Peyer's patch (tissue), 4 donors: ENCODE data around the gene NCAPD3. TPM values are rescaled to one million over a fixed set of nuclear protein-coding genes. Genes with fewer than 3 reads are reported as not detected.
"Not testable (repeated sequence)": the region's sequence is repeated elsewhere in the genome, so short reads cannot be mapped to it uniquely, and the experiment has no call there.

Experiments used
- DNase-seq, 3 donors: peaks; one replicate each; pipeline ENCODE4 v3.0.0-alpha.2; 2017 to 2019
- H3K27ac ChIP-seq, 4 donors: fragments of 200-600 bp; sonication (generic); one replicate each; pipeline ENCODE4 v1.5.1; 2016 to 2019
- H3K27me3 ChIP-seq, 2 donors: fragments of 200-600 bp; sonication (generic); one replicate each; pipeline ENCODE4 v1.5.1; 2019
- H3K36me3 ChIP-seq, 3 donors: fragments of 200-600 bp; sonication (generic); one replicate each; pipeline ENCODE4 v1.5.1; 2016 to 2019
- H3K4me1 ChIP-seq, 4 donors: fragments of 200-600 bp; sonication (generic); one replicate each; pipeline ENCODE4 v1.5.1; 2016 to 2019
- H3K4me3 ChIP-seq, 4 donors: fragments of 200-600 bp; sonication (generic); 1 replicate in 3 of 4; 2 replicates in 1 of 4; pipeline ENCODE4 v1.5.1; 2016 to 2019; ENCODE audit warnings: mild to moderate bottlenecking in 1 of 4
- H3K9me3 ChIP-seq, 4 donors: fragments of 200-600 bp; sonication (generic); one replicate each; pipeline ENCODE4 v1.5.1; 2016 to 2019; ENCODE audit warnings: mild to moderate bottlenecking in 1 of 4
- POLR2A ChIP-seq, 2 donors: fragments of 450-650 bp; IDR thresholded peaks; one replicate each; pipeline ENCODE4 v1.5.1; 2017; ENCODE audit warnings: antibody characterized with exemption in 2 of 2, mild to moderate bottlenecking in 2 of 2, moderate library complexity in 2 of 2
- total RNA-seq, 4 donors: library from RNA; depleted of rRNA; stranded (reverse); fragments of >200 nt; gene quantifications; one replicate each; pipeline ENCODE4 v1.1.0, GENCODE V29; 2016
- TF ChIP-seq, protein P1 (sequence below), 6 experiments: fragments of 450-650 bp in 4 of 6; fragments of 200-600 bp in 2 of 6; sonication (generic) in 1 of 6; IDR thresholded peaks; one replicate each; pipeline ENCODE4 v1.5.1; 2017 to 2019; ENCODE audit warnings: antibody characterized with exemption in 6 of 6, mild to moderate bottlenecking in 3 of 6, moderate library complexity in 1 of 6

NCAPD3 gene
- total RNA-seq, 4 donors from 2014 or later, result 12.5 to 30.5 (median 13.9) TPM

DNA sequence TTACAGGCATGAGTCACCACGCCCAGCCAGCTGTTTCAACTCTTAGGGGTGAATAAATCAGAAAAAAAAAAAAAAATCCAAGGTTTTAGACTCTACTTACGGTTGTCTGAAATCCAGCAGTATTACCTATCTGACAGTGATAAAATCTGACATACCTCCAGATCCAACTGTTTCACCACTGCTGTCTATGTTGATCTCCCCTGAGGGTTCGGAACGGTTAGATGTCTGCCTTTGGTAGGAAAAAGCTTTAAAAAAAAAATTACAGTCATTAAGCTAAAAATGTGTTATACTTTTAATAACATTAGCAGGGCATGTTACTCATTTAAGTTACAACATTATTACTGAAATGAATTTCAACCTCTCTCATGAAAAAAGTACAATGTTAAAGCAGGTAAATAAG is 21.1 kb downstream of the NCAPD3 start:
- no peak for DNase-seq
- TF ChIP-seq, protein P1, sequence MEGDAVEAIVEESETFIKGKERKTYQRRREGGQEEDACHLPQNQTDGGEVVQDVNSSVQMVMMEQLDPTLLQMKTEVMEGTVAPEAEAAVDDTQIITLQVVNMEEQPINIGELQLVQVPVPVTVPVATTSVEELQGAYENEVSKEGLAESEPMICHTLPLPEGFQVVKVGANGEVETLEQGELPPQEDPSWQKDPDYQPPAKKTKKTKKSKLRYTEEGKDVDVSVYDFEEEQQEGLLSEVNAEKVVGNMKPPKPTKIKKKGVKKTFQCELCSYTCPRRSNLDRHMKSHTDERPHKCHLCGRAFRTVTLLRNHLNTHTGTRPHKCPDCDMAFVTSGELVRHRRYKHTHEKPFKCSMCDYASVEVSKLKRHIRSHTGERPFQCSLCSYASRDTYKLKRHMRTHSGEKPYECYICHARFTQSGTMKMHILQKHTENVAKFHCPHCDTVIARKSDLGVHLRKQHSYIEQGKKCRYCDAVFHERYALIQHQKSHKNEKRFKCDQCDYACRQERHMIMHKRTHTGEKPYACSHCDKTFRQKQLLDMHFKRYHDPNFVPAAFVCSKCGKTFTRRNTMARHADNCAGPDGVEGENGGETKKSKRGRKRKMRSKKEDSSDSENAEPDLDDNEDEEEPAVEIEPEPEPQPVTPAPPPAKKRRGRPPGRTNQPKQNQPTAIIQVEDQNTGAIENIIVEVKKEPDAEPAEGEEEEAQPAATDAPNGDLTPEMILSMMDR (IDR thresholded peaks at IDR 0.05), result no peak
- TF ChIP-seq POLR2A (IDR thresholded peaks at IDR 0.05), result no peak
- Histone ChIP-seq H3K4me3 (no peak overlapping the region), H3K27me3 (no peaks in the 10 kb centered on the region), H3K9me3 (no peaks in the 10 kb centered on the region), H3K27ac (no peak overlapping the region), H3K36me3 (peaks cover 0 to 62% (median 0%) of the 10 kb centered on the region in 3 donors), H3K4me1 (no peaks in the 10 kb centered on the region)

DNA sequence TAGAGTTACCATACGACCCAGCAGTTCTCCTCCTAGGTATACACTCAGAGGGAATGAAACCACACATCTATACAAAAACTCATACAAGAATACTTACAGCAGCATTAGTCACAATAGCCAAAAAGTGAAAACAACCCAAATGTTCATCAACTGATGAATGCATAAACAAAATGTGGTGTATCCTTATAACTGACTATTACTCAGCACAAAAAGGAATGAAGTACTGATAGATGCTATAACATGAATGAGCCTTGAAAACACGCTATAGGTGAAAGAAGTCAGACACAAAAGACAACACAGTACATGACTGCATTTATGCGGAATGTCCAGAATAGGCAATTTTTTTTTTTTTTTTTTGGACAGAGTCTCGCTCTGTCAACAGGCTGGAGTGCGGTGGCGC is 23.1 kb downstream of the NCAPD3 start:
- peaks cover 0 to 53% (median 0%) of the 10 kb centered on the region in 3 donors for H3K36me3 ChIP-seq
- TF ChIP-seq POLR2A (IDR thresholded peaks at IDR 0.05), result no peak
- TF ChIP-seq, protein P1 (IDR thresholded peaks at IDR 0.05), result no peak

DNA sequence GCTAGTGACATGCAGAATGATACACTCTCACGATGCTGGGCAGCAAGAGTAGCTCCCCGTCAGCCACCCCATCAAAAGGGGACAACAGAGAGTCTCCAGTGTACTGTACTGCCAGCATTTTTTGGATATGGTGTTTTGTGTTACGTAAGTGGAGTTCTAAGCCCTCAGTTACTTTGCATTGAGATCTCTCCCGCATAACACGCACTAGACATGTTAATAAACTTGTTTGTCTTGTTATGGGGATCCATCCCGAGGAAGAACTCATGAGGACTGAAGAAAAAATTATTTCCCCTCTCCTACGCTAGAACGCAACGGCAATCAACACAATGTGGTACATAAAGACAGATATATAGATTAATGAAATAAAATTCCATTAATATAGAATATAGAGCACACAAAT is 24.2 kb downstream of the NCAPD3 start:
- TF ChIP-seq, protein P1 (IDR thresholded peaks at IDR 0.05), result no peak
- no peak for TF ChIP-seq POLR2A (IDR thresholded peaks at IDR 0.05)
- Histone ChIP-seq H3K4me1 (no peaks in the 10 kb centered on the region), H3K27ac (no peak overlapping the region), H3K27me3 (no peaks in the 10 kb centered on the region), H3K4me3 (no peak overlapping the region), H3K9me3 (no peaks in the 10 kb centered on the region), H3K36me3 (peaks cover 0 to 45% (median 0%) of the 10 kb centered on the region in 3 donors)
- DNase-seq, result no peak

More for the DNA sequence above, 23.1 kb downstream of the NCAPD3 start:
- Histone ChIP-seq H3K27me3 (no peaks in the 10 kb centered on the region), H3K4me3 (no peak overlapping the region), H3K27ac (no peak overlapping the region), H3K4me1 (no peaks in the 10 kb centered on the region), H3K9me3 (no peaks in the 10 kb centered on the region)
- no peak for DNase-seq

DNA sequence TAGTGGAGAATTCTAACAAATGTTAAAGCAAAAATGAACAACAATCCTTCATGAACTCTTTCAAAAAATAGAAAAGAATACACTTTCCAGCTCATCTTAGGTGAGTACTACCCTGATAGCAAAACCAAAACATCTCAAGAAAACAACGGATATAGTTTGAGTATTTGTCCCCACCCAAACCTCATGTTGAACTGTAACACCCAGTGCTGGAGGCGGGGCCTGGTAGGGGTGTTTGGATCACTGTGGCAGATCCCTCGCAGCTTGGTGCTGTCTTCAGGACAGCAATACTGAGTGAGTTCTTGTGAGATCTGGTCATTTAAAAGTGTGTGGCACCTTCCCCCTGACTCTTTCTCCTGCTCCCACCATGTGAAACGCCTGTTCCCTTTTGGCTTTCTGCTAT is 27.0 kb downstream of the NCAPD3 start:
- H3K27me3 ChIP-seq, result no peaks in the 10 kb centered on the region
- peaks cover 0 to 45% (median 0%) of the 10 kb centered on the region in 3 donors for H3K36me3 ChIP-seq
- TF ChIP-seq, protein P1 (IDR thresholded peaks at IDR 0.05), result no peak
- TF ChIP-seq POLR2A (IDR thresholded peaks at IDR 0.05), result no peak
- no peak overlapping the region for H3K27ac ChIP-seq
- H3K4me3 ChIP-seq, result no peak overlapping the region
- no peaks in the 10 kb centered on the region for H3K4me1 ChIP-seq
- DNase-seq, result no peak
- H3K9me3 ChIP-seq, result no peaks in the 10 kb centered on the region

DNA sequence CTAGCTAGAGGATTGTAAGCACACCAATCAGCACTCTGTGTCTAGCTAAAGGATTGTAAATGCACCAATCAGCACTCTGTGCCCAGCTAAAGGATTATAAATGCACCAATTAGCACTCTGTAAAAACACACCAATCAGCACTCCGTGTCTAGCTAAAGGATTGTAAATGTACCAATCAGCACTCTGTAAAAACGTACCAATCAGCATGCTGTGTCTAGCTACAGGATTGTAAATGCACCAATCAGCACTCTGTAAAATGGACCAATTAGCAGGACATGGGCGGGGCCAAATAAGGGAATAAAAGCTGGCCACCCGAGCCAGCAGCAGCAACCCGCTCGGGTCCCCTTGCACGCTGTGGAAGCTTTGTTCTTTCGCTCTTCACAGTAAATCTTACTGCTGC is 35.7 kb downstream of the NCAPD3 start:
- H3K36me3 ChIP-seq, result peaks cover 0 to 43% (median 2%) of the 10 kb centered on the region in 3 donors
- H3K4me3 ChIP-seq, result not testable (repeated sequence)

DNA sequence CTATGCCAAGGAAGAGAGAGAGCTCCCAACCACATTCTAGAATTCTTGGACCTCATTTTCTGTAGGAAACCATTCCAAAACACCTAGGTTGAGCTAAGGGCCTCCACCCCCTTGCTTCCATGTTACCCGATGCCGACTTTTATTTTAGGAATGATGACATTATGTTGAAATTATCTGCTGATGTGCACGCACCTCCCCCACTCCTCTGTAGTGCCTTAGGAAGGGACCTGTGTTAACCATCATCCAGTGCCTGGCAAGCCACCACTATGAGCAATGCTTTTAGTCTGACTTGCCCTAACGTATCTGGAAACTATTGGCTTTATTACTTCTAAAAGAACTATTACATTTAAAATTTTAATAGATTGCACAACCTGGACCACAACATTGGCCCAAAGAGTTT is 42.1 kb downstream of the NCAPD3 start:
- H3K27me3 ChIP-seq, result no peaks in the 10 kb centered on the region
- no peak overlapping the region for H3K27ac ChIP-seq
- no peak overlapping the region for H3K4me3 ChIP-seq
- no peak for DNase-seq
- no peaks in the 10 kb centered on the region for H3K9me3 ChIP-seq
- peaks cover 0 to 32% (median under 1%) of the 10 kb centered on the region in 3 donors for H3K36me3 ChIP-seq
- no peaks in the 10 kb centered on the region for H3K4me1 ChIP-seq
- no peak for TF ChIP-seq POLR2A (IDR thresholded peaks at IDR 0.05)
- TF ChIP-seq, protein P1 (IDR thresholded peaks at IDR 0.05), result no peak

More for the DNA sequence above, 35.7 kb downstream of the NCAPD3 start:
- H3K27me3 ChIP-seq, DNase-seq, H3K4me1 ChIP-seq, H3K27ac ChIP-seq, H3K9me3 ChIP-seq: not testable (repeated sequence)
